ENCODE data around the gene AMELX. TPM values are rescaled to one million over a fixed set of nuclear protein-coding genes. Genes with fewer than 3 reads are reported as not detected.

The AMELX gene
- total and polyA plus RNA-seq, 10 donors: not detected

GRCh38 chrX:11282043-11282442 lies 11.2 kb upstream of the AMELX start:
- 39 to 83% (median 59%) methylated on average over 2 of the region's 2 CpGs for WGBS, 5 donors
- intact Hi-C loops (cut with DNase I; ENCODE audit: low total_unique reads): no loop called here
- no peak for TF ChIP-seq POLR2A (IDR thresholded peaks at IDR 0.05)
- no peak for TF ChIP-seq POLR2AphosphoS5 (IDR thresholded peaks at IDR 0.05)
- TF ChIP-seq CTCF (IDR thresholded peaks at IDR 0.05 in 8 of 11, conservative IDR thresholded peaks at IDR 0.05 in 3 of 11): no peak
- Histone ChIP-seq H3K27me3 (replicated peaks in 1 of 7) (no peaks in the 10 kb centered on the region), H3K4me1 (no peaks in the 10 kb centered on the region), H3K27ac (no peak overlapping the region), H3K36me3 (no peaks in the 10 kb centered on the region), H3K9me3 (no peaks in the 10 kb centered on the region), H3K4me3 (no peak overlapping the region)
- DNase-seq: no peak

- intact Hi-C loops (cut with DNase I; ENCODE audit: low total_unique reads): no loop called here
- no peak for DNase-seq
- Histone ChIP-seq H3K27me3 (replicated peaks in 1 of 7) (no peaks in the 10 kb centered on the region), H3K27ac (no peak overlapping the region), H3K9me3 (no peaks in the 10 kb centered on the region), H3K36me3 (no peaks in the 10 kb centered on the region), H3K4me1 (no peaks in the 10 kb centered on the region), H3K4me3 (no peak overlapping the region)
- TF ChIP-seq POLR2AphosphoS5 (IDR thresholded peaks at IDR 0.05): no peak
- no peak for TF ChIP-seq POLR2A (IDR thresholded peaks at IDR 0.05)
- TF ChIP-seq CTCF (IDR thresholded peaks at IDR 0.05 in 8 of 11, conservative IDR thresholded peaks at IDR 0.05 in 3 of 11): no peak
- WGBS, 5 donors: 23 to 66% (median 46%) methylated on average over 3 of the region's 3 CpGs
Observed at GRCh38 chrX:11285651-11286050, 7.6 kb upstream of the AMELX start.

GRCh38 chrX:11287505-11287904 lies 5.7 kb upstream of the AMELX start:
- no peak for TF ChIP-seq POLR2AphosphoS5 (IDR thresholded peaks at IDR 0.05)
- TF ChIP-seq POLR2A (IDR thresholded peaks at IDR 0.05): no peak
- TF ChIP-seq CTCF (IDR thresholded peaks at IDR 0.05 in 8 of 11, conservative IDR thresholded peaks at IDR 0.05 in 3 of 11): no peak
- H3K4me3 ChIP-seq: no peak overlapping the region
- no peaks in the 10 kb centered on the region for H3K4me1 ChIP-seq
- DNase-seq: no peak
- H3K9me3 ChIP-seq: no peaks in the 10 kb centered on the region
- no peak overlapping the region for H3K27ac ChIP-seq
- H3K36me3 ChIP-seq: no peaks in the 10 kb centered on the region
- H3K27me3 ChIP-seq (replicated peaks in 1 of 7): no peaks in the 10 kb centered on the region
- 67 to 89% (median 77%) methylated on average over 1 of the region's 1 CpG for WGBS, 5 donors
- intact Hi-C loops (cut with DNase I; ENCODE audit: low total_unique reads): no loop called here

GRCh38 chrX:11290416-11291102 lies 2.7 kb upstream of the AMELX start:
- Histone ChIP-seq H3K27me3 (replicated peaks in 1 of 7) (no peaks in the 10 kb centered on the region), H3K9me3 (no peaks in the 10 kb centered on the region), H3K27ac (no peak overlapping the region), H3K4me1 (no peaks in the 10 kb centered on the region), H3K4me3 (no peak overlapping the region), H3K36me3 (no peaks in the 10 kb centered on the region)
- TF ChIP-seq POLR2AphosphoS5 (IDR thresholded peaks at IDR 0.05): no peak
- no peak for TF ChIP-seq CTCF (IDR thresholded peaks at IDR 0.05 in 8 of 11, conservative IDR thresholded peaks at IDR 0.05 in 3 of 11)
- no peak for TF ChIP-seq POLR2A (IDR thresholded peaks at IDR 0.05)
- 72 to 93% (median 82%) methylated on average over 8 of the region's 8 CpGs for WGBS, 5 donors
- no peak for DNase-seq
- intact Hi-C loops (cut with DNase I; ENCODE audit: low total_unique reads): no loop called here

All from spleen (tissue), 11 donors.